ENCODE measurements around the gene EGFR. TPM values are rescaled to one million over a fixed set of nuclear protein-coding genes. Genes with fewer than 3 reads are reported as not detected.

The EGFR gene
- total RNA-seq = 0.26 and 0.38 TPM in 2 replicates

DNA sequence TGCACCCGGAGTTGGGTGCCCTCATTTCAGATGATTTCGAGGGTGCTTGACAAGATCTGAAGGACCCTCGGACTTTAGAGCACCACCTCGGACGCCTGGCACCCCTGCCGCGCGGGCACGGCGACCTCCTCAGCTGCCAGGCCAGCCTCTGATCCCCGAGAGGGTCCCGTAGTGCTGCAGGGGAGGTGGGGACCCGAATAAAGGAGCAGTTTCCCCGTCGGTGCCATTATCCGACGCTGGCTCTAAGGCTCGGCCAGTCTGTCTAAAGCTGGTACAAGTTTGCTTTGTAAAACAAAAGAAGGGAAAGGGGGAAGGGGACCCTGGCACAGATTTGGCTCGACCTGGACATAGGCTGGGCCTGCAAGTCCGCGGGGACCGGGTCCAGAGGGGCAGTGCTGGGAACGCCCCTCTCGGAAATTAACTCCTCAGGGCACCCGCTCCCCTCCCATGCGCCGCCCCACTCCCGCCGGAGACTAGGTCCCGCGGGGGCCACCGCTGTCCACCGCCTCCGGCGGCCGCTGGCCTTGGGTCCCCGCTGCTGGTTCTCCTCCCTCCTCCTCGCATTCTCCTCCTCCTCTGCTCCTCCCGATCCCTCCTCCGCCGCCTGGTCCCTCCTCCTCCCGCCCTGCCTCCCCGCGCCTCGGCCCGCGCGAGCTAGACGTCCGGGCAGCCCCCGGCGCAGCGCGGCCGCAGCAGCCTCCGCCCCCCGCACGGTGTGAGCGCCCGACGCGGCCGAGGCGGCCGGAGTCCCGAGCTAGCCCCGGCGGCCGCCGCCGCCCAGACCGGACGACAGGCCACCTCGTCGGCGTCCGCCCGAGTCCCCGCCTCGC is at the start of gene EGFR:
Gene EGFR, plus strand, starts transcription at position 657 of the 830 bp plus-strand sequence. CDS start 261 bp downstream, outside the sequence.
- DNase-seq (ENCODE audit: low read depth in 2 of 2) = peak in 1 of 2 donors; percentile 68

DNA sequence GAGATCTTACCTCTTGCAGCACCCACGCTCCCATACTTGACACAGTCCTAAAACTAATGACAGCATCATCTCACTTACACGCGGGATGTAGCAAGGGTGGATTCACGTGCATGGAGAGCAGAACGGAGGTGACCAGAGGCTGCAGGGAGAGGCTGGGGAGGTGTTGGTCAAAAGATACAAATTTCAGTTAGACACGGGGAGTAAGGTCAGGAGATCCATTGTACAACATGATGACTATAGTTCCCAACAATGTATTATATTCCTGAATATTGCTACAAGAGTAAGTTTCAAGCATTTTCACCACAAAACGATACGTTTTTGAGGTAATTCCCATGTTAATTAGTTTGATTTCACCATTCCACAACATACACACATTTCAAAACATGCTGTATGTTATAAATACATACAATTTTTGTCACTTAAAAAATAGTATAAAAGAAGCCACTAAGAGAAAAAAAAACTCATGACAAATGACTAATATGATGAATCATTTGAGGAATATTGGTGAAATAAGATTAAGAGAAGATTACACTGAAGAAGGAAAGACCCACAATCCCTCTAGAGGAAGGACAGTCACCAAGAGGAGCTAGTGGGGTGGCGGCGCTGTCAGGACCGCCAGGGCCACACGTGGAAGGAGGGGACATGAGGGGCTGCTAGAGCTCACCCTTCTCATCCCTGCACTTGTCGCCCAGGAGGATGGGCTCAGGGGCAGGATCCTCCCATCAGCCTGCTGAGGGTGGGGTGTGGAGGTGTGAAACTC is 49.4 kb upstream of the EGFR start:
- DNase-seq (ENCODE audit: low read depth in 2 of 2) = no peak

DNA sequence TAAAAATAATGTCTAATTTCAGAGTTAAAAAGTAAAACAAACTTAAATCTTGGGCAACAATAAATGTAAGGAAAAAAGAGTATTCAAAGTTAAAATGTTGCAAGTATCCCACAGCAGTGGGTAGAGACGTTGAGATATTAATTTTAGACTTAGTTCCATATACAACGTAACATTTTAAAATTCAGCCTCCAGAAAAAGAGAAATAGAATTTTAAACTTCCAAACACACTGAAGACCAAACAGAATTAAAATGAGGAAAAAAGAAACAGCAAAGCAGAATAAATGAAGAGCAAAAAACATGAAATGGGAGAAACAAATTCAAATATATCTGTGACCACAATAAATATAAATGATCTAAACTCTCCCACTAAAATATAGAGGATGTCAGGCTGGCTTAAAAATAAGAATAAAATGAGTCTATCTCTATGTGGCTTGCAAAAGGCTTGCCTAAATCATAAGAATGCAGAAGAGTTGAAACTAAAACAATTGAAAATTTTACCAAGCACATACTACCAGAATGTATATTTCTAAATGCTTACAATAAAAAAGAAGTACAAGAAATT is 46.0 kb upstream of the EGFR start:
- no peak for DNase-seq (ENCODE audit: low read depth in 2 of 2)

DNA sequence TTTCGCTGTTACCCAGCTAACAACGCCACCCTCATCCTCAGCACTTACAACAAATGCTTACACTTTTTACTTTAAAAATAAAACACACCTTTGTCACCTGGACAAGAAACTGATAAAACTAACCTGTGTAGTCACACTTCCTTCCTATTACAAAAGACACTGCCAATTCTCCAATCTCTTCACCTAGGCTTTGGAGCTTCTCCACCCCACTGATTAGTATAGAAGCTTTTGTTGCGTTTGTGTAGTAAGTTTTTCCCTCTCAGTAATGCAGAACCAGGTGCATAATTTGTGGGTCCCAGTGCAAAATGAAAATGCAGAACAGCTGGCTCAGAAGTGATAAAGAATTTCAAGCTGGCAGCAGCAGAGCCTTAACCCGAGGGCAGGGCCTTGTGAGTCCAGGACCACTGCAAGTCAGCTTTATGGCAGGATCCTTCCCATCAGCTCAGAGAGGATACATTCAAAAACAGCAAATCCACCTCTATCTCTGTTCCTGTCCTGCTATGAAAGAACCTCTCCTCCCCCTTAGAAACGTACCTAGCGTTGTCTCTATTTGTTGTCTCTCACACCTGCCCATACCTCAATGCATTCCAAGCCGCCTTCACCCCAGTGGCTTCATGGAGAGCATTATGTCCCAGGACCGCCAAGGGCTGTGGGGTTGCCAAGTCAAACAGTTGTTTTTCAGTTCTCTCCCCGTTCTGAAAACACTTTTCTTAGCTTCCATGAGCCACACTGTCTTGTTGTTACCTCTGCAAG is 40.3 kb upstream of the EGFR start:
- no peak for DNase-seq (ENCODE audit: low read depth in 2 of 2)

DNA sequence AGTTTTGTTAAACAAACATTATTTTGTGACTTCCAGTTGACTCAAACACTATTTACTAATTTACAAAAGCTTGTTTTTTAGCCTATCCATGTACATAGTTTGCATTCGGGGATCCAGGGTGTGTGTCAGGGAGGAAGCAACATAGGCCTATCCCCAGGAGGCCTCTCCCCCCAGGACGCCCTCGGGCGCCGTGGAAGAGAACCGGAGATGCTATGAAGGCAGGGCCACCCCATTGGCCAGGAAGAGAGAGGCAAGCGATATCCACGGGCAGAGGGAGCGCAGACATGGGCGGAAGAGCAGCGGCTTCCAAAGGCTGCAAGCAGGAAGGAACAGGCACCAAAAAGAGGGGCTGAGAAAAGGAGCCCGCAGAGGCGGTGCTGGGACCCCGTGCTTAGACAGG is 38.3 kb upstream of the EGFR start:
- DNase-seq (ENCODE audit: low read depth in 2 of 2) = no peak

DNA sequence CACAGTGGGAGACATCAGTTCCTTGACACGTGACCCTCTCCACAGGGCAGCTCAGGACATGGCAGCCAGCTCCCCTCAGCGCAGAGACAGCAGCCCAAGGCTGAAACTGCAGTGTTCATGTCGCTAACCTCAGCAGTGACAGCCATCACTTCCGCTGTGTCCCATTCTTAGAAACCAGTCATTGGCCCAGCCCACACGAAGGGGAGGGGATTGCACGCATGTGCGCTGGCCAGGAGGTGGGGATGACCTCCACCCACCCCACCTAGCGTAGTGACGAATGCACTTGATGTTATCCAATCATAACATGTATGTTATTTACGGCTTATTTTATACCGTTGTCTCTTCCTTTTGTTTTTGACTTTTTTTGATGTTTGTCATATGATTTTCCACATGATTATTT is 36.9 kb upstream of the EGFR start:
- no peak for DNase-seq (ENCODE audit: low read depth in 2 of 2)

DNA sequence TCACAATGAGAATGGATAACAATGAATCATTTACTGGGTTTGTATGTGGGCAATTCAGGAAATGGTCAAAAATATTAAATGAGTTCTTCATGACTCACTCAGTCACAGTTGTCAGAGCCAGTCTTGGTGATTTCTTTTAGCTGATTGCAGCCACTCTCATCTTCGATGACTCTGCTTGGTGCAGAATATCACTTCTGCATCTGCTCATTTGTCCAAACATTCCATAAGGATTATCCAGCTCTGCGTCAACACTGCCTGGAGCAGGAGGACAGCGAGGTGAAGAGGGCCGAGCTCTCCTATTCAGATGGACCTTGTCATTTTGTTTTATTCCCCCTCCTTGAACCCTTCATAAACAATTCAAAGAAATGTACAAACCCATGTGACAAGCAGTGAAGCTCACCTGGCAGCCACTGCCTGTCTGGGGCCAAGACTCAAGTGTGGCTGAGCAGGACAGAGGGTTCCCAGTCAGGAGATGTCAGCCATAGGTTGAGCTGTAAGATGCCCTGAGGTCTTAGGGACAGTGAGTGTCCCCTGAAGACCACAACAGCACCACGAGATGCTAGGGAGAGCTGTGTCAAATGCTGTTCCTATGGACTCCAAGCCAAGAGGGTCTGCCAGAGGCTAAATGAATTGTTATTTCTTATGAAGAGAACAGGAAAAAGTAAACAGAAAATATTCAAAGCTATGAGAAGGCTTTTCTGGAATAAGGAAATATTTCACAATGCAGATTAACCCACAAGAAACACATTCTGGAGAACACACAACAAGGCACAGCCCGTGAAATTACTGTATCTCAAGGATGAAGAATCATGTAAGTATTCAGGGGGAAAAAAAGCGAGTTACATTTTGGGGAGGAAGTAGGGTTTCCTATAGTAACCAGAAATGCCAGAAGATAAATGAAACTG is 33.1 kb upstream of the EGFR start:
- DNase-seq (ENCODE audit: low read depth in 2 of 2) = peak in 1 of 2 donors; percentile 19

DNA sequence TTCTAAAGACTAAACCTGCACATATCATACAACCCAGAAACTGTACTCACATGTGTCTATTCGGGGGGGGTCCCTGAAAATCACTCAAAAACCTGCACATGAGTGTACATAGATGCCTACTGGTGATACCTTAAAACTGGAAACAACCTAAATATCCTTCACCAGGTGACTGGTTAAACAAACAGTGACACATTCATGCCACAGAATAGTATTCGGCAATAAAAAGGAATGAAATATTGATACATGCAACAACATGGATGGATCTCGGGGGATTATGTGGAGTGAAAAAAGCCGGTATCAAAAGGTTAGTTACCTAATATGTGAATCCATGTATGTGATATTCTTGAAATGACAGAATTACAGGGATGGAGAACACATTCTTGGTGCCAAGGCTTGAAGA is 32.1 kb upstream of the EGFR start:
- no peak for DNase-seq (ENCODE audit: low read depth in 2 of 2)

DNA sequence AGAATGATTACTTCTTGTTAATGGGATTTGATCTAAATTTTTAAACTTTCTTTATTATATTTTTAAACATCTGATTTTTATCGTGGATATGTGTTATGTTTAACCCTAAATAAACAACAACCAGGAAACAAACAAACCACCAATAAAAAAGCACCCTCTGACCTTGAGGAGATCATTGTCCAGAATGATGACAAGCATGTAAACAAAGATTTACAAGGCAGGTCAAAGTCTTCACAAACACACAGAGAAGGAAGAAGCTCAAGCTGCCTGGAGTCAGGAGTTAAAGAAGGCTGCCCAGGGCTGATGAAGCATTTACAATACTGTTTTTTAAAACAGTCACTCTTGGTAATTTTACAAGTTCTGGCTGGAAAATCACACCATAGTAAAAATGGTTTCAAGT is 31.0 kb upstream of the EGFR start:
- DNase-seq (ENCODE audit: low read depth in 2 of 2) = no peak

DNA sequence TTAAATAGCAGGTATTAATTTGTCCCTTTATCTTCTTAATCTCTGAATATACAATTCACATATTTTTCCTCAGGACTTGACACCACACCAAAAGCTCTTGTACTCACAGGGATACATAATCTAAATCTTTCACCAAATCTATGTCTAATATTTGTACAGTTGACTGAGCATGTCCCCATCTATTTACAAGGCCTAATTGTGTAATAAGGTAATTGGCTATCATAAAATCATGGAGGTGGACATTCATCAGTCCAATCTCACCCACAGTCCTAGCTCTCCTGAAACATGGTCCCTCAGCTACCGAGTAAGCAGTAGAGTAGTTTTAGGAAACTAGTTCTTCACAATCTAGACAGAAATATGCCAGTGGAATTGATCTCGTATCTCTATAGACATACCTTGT is 30.3 kb upstream of the EGFR start:
- no peak for DNase-seq (ENCODE audit: low read depth in 2 of 2)

DNA sequence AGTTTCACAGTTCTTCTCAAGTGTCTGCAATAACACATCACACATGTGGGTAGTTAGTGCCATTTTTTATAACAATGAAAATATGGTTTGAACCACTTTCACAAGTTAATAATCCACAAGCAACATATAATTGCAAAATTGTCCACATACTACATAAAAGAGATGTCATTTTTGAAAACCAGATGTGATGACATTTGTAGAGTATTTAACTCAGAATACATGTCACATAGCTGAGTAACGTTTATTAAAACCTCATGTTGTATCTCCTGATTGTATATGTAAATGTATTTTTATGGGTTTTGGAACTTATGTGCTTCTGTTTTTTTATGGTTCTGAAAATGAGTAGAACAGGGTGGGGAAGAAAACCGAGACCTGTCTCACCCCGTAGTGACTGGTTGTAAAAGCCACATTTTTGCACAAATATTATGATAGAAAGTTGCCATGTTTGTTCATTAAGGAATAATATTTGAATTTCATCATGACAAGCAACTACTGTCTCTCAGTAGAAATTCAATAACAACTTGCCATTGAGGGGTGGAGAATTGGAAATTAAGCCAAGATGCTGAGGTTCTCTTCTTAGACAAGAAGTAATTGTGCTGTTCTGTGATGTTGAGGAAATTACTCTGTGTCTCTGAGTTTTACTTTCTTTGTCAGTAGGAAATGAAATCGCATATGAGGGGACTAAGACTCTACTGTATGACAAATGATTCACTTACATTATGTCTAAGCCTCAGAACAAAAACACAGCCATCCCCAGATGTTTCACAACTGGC is 29.2 kb upstream of the EGFR start:
- no peak for DNase-seq (ENCODE audit: low read depth in 2 of 2)

DNA sequence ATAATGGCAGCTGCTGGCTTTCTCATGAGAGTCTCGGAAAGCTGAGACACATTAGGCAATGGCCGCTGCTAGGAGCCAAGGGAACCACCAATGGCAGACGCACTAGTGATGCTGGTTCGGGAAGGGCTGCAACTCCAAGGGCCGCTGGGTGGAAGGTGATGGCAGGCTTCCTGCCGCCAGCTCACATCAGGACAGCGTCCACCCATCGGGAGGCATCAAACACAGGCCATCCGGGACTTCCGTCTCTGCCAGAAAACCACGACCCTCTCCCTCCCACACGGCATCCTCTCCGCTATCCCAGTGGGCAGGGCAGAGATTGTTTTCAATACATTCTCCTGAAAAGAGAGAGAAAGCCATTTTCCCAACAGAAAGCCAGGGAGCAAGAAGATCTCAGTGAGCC is 27.5 kb upstream of the EGFR start:
- DNase-seq (ENCODE audit: low read depth in 2 of 2) = no peak

DNA sequence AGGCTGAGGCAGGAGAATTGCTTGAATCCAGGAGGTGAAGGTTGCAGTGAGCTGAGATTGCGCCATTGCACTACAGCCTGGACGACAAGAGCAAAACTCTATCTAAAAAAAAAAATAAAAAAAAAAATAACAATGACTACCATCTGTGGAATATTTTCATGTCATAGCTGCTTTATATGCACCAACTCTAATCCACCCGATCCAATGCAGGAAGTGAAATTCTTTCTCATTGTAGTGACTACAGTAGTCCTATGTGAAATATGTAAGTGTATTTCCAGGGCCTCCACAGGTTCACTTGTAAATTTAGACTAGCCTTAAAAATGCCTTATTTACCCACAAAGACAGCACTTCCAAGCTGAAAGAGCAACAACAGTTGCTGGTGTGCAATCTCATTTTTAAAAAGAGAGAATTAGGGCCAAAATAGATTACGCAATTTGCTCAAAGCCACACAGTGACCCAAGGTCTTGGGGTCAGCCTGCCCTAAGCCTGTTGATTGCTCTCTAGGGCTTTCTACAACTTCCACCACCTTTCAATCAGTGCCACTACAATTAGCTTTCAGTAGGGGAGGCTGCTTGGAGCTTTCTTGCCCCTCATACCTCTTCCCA is 25.8 kb upstream of the EGFR start:
- DNase-seq (ENCODE audit: low read depth in 2 of 2) = no peak

DNA sequence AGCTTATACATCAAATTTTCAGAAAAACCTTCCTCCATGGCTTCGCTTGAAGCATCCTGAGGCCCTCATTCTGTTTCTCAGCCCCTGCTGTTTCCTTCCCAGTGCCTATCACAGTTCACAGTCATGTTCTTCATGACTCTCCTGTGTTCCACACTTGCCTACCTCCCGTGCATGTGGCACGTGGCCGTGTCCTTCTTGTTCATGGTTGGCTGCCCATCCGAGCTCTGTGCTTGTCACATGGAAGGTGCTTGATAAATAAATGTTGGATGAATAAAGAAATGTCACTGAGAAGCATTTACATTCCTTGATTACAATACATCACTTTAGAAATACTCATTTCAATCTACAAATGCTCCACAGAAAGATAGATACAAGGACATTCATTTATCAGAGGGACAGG is 23.7 kb upstream of the EGFR start:
- DNase-seq (ENCODE audit: low read depth in 2 of 2) = no peak

DNA sequence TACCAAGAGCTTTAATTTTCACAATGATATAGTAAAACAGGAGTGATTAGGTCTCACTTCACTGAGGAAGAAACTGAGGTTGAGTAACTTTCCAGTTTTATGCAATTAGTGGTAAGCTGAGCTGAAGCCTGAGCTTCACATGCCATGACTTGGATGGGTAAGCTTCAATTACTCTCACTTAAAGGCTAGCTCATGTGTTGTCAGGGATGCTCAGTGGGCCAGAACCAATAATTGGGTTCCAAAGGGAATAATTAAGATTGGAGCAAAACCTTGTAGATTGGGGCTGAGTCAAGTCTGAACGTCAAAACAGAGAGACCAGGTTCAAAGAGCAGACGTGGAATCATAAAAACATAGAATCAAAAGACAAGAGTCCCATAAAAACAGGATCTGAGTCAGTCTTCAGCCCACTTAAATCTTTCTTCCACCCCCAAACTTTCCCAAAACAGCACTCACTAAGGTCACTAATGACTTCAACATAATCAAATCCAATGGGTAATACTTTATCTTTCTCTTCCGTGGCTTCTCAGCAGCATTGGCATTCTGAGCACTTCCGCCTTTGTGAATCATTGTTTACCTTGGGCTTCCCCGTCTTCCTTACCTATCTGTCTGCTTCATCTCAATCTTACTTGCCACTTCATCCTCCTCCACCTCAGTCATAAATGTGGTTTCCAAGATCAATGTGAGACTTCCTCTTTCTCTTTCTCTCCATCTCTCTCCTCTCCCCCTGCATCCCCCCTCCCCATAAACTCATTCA is 23.0 kb upstream of the EGFR start:
- DNase-seq (ENCODE audit: low read depth in 2 of 2) = peak in 1 of 2 donors; percentile 75

DNA sequence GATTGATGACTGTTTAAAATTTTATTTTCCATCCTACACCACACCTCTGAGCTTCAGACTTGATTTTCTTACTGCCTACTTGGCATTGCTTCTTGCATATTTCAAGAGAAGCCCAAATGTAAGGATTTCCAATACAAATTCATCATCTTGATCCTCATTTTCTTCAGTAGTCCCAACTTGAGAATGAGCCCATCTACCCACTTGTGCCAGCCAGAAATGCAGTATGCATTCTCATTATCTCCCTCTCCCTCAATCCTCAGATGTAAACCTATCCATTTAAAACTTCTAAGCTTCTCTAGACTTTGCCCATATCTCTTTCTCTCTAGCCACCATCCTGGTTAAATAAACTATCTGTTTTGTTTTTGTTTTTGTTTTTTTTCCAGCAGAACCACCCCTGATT is 22.4 kb upstream of the EGFR start:
- DNase-seq (ENCODE audit: low read depth in 2 of 2) = no peak

DNA sequence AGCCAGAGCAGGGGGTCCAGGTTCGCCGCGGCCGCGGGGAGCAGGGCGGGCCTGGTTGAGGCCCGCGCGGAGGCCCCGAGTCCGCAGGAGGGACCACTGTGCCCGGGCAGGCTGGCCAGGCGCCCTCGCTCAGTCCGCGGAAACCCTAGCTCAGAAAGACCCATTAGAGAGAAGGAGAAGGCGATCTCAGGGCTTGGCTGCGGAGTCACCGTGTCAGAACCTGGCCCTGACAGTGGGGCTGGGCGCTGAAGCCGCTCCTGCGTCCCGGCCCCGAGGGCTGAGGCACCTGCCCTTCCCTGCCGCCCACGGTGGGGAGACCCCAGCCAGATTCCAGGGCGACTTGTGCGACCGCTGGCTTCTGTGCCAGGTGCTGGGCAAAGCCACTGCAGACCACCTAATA is 14.2 kb upstream of the EGFR start:
- no peak for DNase-seq (ENCODE audit: low read depth in 2 of 2)

DNA sequence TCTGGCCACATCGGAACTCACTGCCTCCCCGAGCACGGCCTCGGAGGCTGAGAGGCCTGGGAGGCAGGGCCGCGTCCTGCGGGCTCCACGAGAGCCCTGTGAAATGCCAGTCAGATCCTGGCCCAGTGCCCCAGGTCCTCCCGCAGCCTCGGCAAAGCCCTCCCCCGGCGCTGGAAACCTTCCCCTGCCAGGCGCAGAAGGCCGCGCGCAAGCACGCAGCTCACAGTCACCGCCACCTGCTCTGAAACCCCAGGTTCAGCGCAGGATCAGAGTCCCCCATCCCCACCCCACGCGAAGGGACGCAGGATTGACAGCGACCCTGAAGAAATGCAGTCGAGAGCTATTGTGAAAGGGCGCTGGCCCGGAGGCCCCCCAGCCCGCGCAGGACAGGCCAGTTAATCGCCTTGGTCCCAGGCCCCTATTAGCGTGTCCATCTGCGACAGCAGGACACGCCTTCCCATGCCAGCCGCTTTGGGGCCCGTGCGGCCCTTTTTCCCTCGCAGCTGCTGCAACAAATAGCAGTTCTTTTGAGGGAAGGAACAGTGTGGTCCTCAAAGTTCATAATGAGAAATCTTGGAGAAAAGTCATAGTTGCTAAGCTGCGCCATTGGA is 13.5 kb upstream of the EGFR start:
- DNase-seq (ENCODE audit: low read depth in 2 of 2) = no peak

Data from dermis microvascular lymphatic vessel endothelial cell (primary cell).